ENCODE results near the gene TGFBR2.

The TGFBR2 gene

GRCh38 chr3:30629746-30630145, 23.3 kb downstream of the TGFBR2 start:
- Mint-ChIP-seq H3K36me3 (peaks cover 12% of the 10 kb centered on the region), H3K4me1 (peaks cover 58% of the 10 kb centered on the region), H3K27me3 (no peaks in the 10 kb centered on the region), H3K27ac (peak overlapping the region; percentile 90), H3K4me3 (peak overlapping the region; percentile 74), H3K9me3 (no peaks in the 10 kb centered on the region)
- DNase-seq (ENCODE audit: low spot score in 2 of 2) (no peak), ATAC-seq (ENCODE audit: low read depth) (no peak)

- Mint-ChIP-seq H3K4me3 (peak overlapping the region; percentile 74), H3K4me1 (peaks cover 61% of the 10 kb centered on the region)
- DNase-seq (ENCODE audit: low spot score in 2 of 2) = no peak
These were observed 24.0 kb downstream of the TGFBR2 start for GRCh38 chr3:30630238-30631030.

GRCh38 chr3:30631243-30631904, 25.0 kb downstream of the TGFBR2 start:
- H3K27me3 Mint-ChIP-seq = no peaks in the 10 kb centered on the region
- peaks cover 60% of the 10 kb centered on the region for H3K4me1 Mint-ChIP-seq
- ATAC-seq (ENCODE audit: low read depth) = peak; percentile 49
- no peaks in the 10 kb centered on the region for H3K9me3 Mint-ChIP-seq
- H3K4me3 Mint-ChIP-seq = peak overlapping the region; percentile 68
- H3K27ac Mint-ChIP-seq = peak overlapping the region; percentile 90
- H3K36me3 Mint-ChIP-seq = peaks cover 16% of the 10 kb centered on the region
- DNase-seq (ENCODE audit: low spot score in 2 of 2) = no peak

More at GRCh38 chr3:30630238-30631030, 24.0 kb downstream of the TGFBR2 start:
- Mint-ChIP-seq H3K9me3 (no peaks in the 10 kb centered on the region), H3K36me3 (peaks cover 11% of the 10 kb centered on the region), H3K27me3 (no peaks in the 10 kb centered on the region), H3K27ac (peak overlapping the region; percentile 90)
- ATAC-seq (ENCODE audit: low read depth) = no peak

- Mint-ChIP-seq H3K27me3 (no peaks in the 10 kb centered on the region), H3K36me3 (peaks cover 15% of the 10 kb centered on the region), H3K27ac (peak overlapping the region; percentile 90), H3K4me1 (peaks cover 60% of the 10 kb centered on the region), H3K4me3 (peak overlapping the region; percentile 68), H3K9me3 (no peaks in the 10 kb centered on the region)
- ATAC-seq (ENCODE audit: low read depth) = no peak
- DNase-seq (ENCODE audit: low spot score in 2 of 2) = no peak
These were observed 25.7 kb downstream of the TGFBR2 start for GRCh38 chr3:30632065-30632464.

GRCh38 chr3:30632521-30632920, 26.1 kb downstream of the TGFBR2 start:
- Mint-ChIP-seq H3K4me3 (no peak overlapping the region), H3K9me3 (no peaks in the 10 kb centered on the region), H3K27me3 (no peaks in the 10 kb centered on the region), H3K4me1 (peaks cover 61% of the 10 kb centered on the region), H3K27ac (peak overlapping the region; percentile 90), H3K36me3 (peaks cover 15% of the 10 kb centered on the region)
- ATAC-seq (ENCODE audit: low read depth) = no peak
- DNase-seq (ENCODE audit: low spot score in 2 of 2) = no peak

- no peak for DNase-seq (ENCODE audit: low spot score in 2 of 2)
- Mint-ChIP-seq H3K36me3 (peaks cover 15% of the 10 kb centered on the region), H3K27me3 (no peaks in the 10 kb centered on the region), H3K4me1 (peaks cover 68% of the 10 kb centered on the region), H3K27ac (peak overlapping the region; percentile 90), H3K4me3 (no peak overlapping the region), H3K9me3 (no peaks in the 10 kb centered on the region)
- no peak for ATAC-seq (ENCODE audit: low read depth)
These were observed 27.3 kb downstream of the TGFBR2 start for GRCh38 chr3:30633718-30634117.

GRCh38 chr3:30634761-30635735, 28.6 kb downstream of the TGFBR2 start:
- DNase-seq (ENCODE audit: low spot score in 2 of 2) (no peak), ATAC-seq (ENCODE audit: low read depth) (no peak)
- Mint-ChIP-seq H3K9me3 (no peaks in the 10 kb centered on the region), H3K4me1 (peaks cover 66% of the 10 kb centered on the region), H3K4me3 (peak overlapping the region; percentile 72), H3K36me3 (peaks cover 14% of the 10 kb centered on the region), H3K27ac (peak overlapping the region; percentile 90), H3K27me3 (no peaks in the 10 kb centered on the region)

GRCh38 chr3:30637310-30638219, 31.2 kb downstream of the TGFBR2 start:
- Mint-ChIP-seq H3K4me1 (peaks cover 69% of the 10 kb centered on the region), H3K27me3 (no peaks in the 10 kb centered on the region), H3K4me3 (peak overlapping the region; percentile 70), H3K36me3 (peaks cover 17% of the 10 kb centered on the region), H3K9me3 (no peaks in the 10 kb centered on the region), H3K27ac (peak overlapping the region; percentile 90)
- ATAC-seq (ENCODE audit: low read depth) = no peak
- no peak for DNase-seq (ENCODE audit: low spot score in 2 of 2)

GRCh38 chr3:30638685-30639412, 32.4 kb downstream of the TGFBR2 start:
- ATAC-seq (ENCODE audit: low read depth) = no peak
- Mint-ChIP-seq H3K27ac (peak overlapping the region; percentile 90), H3K4me1 (peaks cover 69% of the 10 kb centered on the region), H3K27me3 (no peaks in the 10 kb centered on the region), H3K9me3 (no peaks in the 10 kb centered on the region), H3K4me3 (peak overlapping the region; percentile 58), H3K36me3 (peaks cover 11% of the 10 kb centered on the region)
- no peak for DNase-seq (ENCODE audit: low spot score in 2 of 2)

- H3K4me3 Mint-ChIP-seq = no peak overlapping the region
- H3K27me3 Mint-ChIP-seq = no peaks in the 10 kb centered on the region
- ATAC-seq (ENCODE audit: low read depth) (peak; percentile 71), DNase-seq (ENCODE audit: low spot score in 2 of 2) (no peak)
- H3K9me3 Mint-ChIP-seq = no peaks in the 10 kb centered on the region
- peak overlapping the region; percentile 90 for H3K27ac Mint-ChIP-seq
- peaks cover 14% of the 10 kb centered on the region for H3K36me3 Mint-ChIP-seq
- peaks cover 75% of the 10 kb centered on the region for H3K4me1 Mint-ChIP-seq
These were observed 33.5 kb downstream of the TGFBR2 start for GRCh38 chr3:30639937-30640336.

GRCh38 chr3:30640851-30641250, 34.5 kb downstream of the TGFBR2 start:
- peaks cover 13% of the 10 kb centered on the region for H3K36me3 Mint-ChIP-seq
- peak overlapping the region; percentile 94 for H3K27ac Mint-ChIP-seq
- ATAC-seq (ENCODE audit: low read depth) (no peak), DNase-seq (ENCODE audit: low spot score in 2 of 2) (no peak)
- H3K9me3 Mint-ChIP-seq = no peaks in the 10 kb centered on the region
- no peaks in the 10 kb centered on the region for H3K27me3 Mint-ChIP-seq
- H3K4me1 Mint-ChIP-seq = peaks cover 74% of the 10 kb centered on the region
- H3K4me3 Mint-ChIP-seq = no peak overlapping the region

GRCh38 chr3:30641416-30642251, 35.2 kb downstream of the TGFBR2 start:
- Mint-ChIP-seq H3K4me1 (peaks cover 77% of the 10 kb centered on the region), H3K27me3 (no peaks in the 10 kb centered on the region), H3K4me3 (peak overlapping the region; percentile 66), H3K27ac (peak overlapping the region; percentile 94), H3K9me3 (no peaks in the 10 kb centered on the region), H3K36me3 (peaks cover 20% of the 10 kb centered on the region)
- no peak for ATAC-seq (ENCODE audit: low read depth)
- no peak for DNase-seq (ENCODE audit: low spot score in 2 of 2)
